GM19467 (cell line): ENCODE results near the gene CTNNB1.

Experiments
- ATAC-seq: cut with Tn5 transposase; IDR thresholded peaks from one replicate; pipeline ENCODE4 v1.9.1; 2021; ENCODE audit warnings: mild to moderate bottlenecking, moderate library complexity; ENCODE audit not compliant: unreplicated experiment

Gene CTNNB1

GRCh38 chr3:41198950-41199865 lies at the start of gene CTNNB1:
TSS of gene CTNNB1 (plus strand) at chr3:41199505. CDS start at chr3:41224069, 24,564 bp downstream.
- ATAC-seq = peak; percentile 74

- no peak for ATAC-seq
These were observed 43.5 kb upstream of the CTNNB1 start for GRCh38 chr3:41155834-41156233.

- ATAC-seq = no peak
These were observed 40.4 kb upstream of the CTNNB1 start for GRCh38 chr3:41158947-41159346.

- no peak for ATAC-seq
These were observed 39.6 kb upstream of the CTNNB1 start for GRCh38 chr3:41159588-41160189.

- no peak for ATAC-seq
These were observed 36.8 kb upstream of the CTNNB1 start for GRCh38 chr3:41162541-41162940.

- ATAC-seq = no peak
These were observed 36.3 kb upstream of the CTNNB1 start for GRCh38 chr3:41163006-41163405.

GRCh38 chr3:41163421-41163820 lies 35.9 kb upstream of the CTNNB1 start:
- ATAC-seq = no peak

- no peak for ATAC-seq
These were observed 34.5 kb upstream of the CTNNB1 start for GRCh38 chr3:41164777-41165176.

- no peak for ATAC-seq
These were observed 31.4 kb upstream of the CTNNB1 start for GRCh38 chr3:41167722-41168497.

- ATAC-seq = no peak
These were observed 30.3 kb upstream of the CTNNB1 start for GRCh38 chr3:41169023-41169422.

- no peak for ATAC-seq
These were observed 25.1 kb upstream of the CTNNB1 start for GRCh38 chr3:41173926-41174885.

GRCh38 chr3:41175365-41175764 lies 23.9 kb upstream of the CTNNB1 start:
- no peak for ATAC-seq

GRCh38 chr3:41176596-41176995 lies 22.7 kb upstream of the CTNNB1 start:
- no peak for ATAC-seq

GRCh38 chr3:41178576-41178975 lies 20.7 kb upstream of the CTNNB1 start:
- no peak for ATAC-seq

- no peak for ATAC-seq
These were observed 18.9 kb upstream of the CTNNB1 start for GRCh38 chr3:41180396-41180795.

- no peak for ATAC-seq
These were observed 16.7 kb upstream of the CTNNB1 start for GRCh38 chr3:41182504-41183059.

GRCh38 chr3:41184394-41184793 lies 14.9 kb upstream of the CTNNB1 start:
- ATAC-seq = no peak

GRCh38 chr3:41186297-41186696 lies 13.0 kb upstream of the CTNNB1 start:
- ATAC-seq = no peak

- ATAC-seq = no peak
These were observed 11.0 kb upstream of the CTNNB1 start for GRCh38 chr3:41188306-41188705.
